HUES6 (cell line): ENCODE data around the gene CBFA2T3.

Experiments
- H3K27ac ChIP-seq: 2 replicates; pipeline ENCODE4 v1.7.0; 2013; ENCODE audit warnings: low read depth, mild to moderate bottlenecking, low read length, inconsistent platforms
- H3K27me3 ChIP-seq: 2 replicates; pipeline ENCODE4 v1.6.1; 2013; ENCODE audit warnings: low read length; ENCODE audit not compliant: control insufficient read depth, insufficient read depth
- H3K36me3 ChIP-seq: 2 replicates; pipeline ENCODE4 v1.6.1; 2013; ENCODE audit warnings: low read length; ENCODE audit not compliant: control insufficient read depth, insufficient read depth
- H3K4me1 ChIP-seq: 2 replicates; pipeline ENCODE4 v1.6.1; 2013; ENCODE audit warnings: low read length; ENCODE audit not compliant: control insufficient read depth, insufficient read depth
- H3K4me3 ChIP-seq: 2 replicates; pipeline ENCODE4 v1.5.1; 2013; ENCODE audit warnings: low read depth, low read length
- H3K9ac ChIP-seq: one replicate; pipeline ENCODE4 v1.6.1; 2013; ENCODE audit warnings: mild to moderate bottlenecking, low read length
- H3K9me3 ChIP-seq: 2 replicates; pipeline ENCODE4 v1.6.1; 2013; ENCODE audit warnings: low read depth, low read length; ENCODE audit not compliant: control insufficient read depth, insufficient read depth

Gene CBFA2T3

GRCh38 chr16:88963583-88963982 lies 13.4 kb downstream of the CBFA2T3 start:
- H3K27ac ChIP-seq = no peak overlapping the region
- H3K4me3 ChIP-seq = no peak overlapping the region
- no peaks in the 10 kb centered on the region; the same call in 1 of the 2 replicates for H3K27me3 ChIP-seq
- no peaks in the 10 kb centered on the region for H3K9me3 ChIP-seq
- H3K36me3 ChIP-seq = no peaks in the 10 kb centered on the region
- H3K9ac ChIP-seq = no peak overlapping the region
- no peaks in the 10 kb centered on the region for H3K4me1 ChIP-seq

GRCh38 chr16:88962478-88963152 lies 14.4 kb downstream of the CBFA2T3 start:
- no peak overlapping the region for H3K27ac ChIP-seq
- no peaks in the 10 kb centered on the region for H3K4me1 ChIP-seq
- H3K4me3 ChIP-seq = no peak overlapping the region
- H3K27me3 ChIP-seq = no peaks in the 10 kb centered on the region; the same call in 1 of the 2 replicates
- no peak overlapping the region for H3K9ac ChIP-seq
- no peaks in the 10 kb centered on the region for H3K9me3 ChIP-seq
- no peaks in the 10 kb centered on the region for H3K36me3 ChIP-seq

GRCh38 chr16:88961011-88961410 lies 16.0 kb downstream of the CBFA2T3 start:
- Histone ChIP-seq H3K27me3 (no peaks in the 10 kb centered on the region; the same call in 1 of the 2 replicates), H3K36me3 (no peaks in the 10 kb centered on the region), H3K9me3 (no peaks in the 10 kb centered on the region), H3K27ac (no peak overlapping the region), H3K9ac (no peak overlapping the region), H3K4me3 (no peak overlapping the region), H3K4me1 (no peaks in the 10 kb centered on the region)

- Histone ChIP-seq H3K27me3 (no peaks in the 10 kb centered on the region; the same call in 1 of the 2 replicates), H3K9me3 (no peaks in the 10 kb centered on the region), H3K4me3 (no peak overlapping the region), H3K9ac (no peak overlapping the region), H3K27ac (no peak overlapping the region), H3K4me1 (no peaks in the 10 kb centered on the region), H3K36me3 (no peaks in the 10 kb centered on the region)
These were observed 16.5 kb downstream of the CBFA2T3 start for GRCh38 chr16:88960516-88960915.

GRCh38 chr16:88959022-88959421 lies 18.0 kb downstream of the CBFA2T3 start:
- Histone ChIP-seq H3K4me1 (no peaks in the 10 kb centered on the region), H3K4me3 (no peak overlapping the region), H3K27me3 (no peaks in the 10 kb centered on the region; the same call in 1 of the 2 replicates), H3K27ac (no peak overlapping the region), H3K9me3 (no peaks in the 10 kb centered on the region), H3K9ac (no peak overlapping the region), H3K36me3 (no peaks in the 10 kb centered on the region)

- Histone ChIP-seq H3K4me1 (no peaks in the 10 kb centered on the region), H3K9me3 (no peaks in the 10 kb centered on the region), H3K9ac (no peak overlapping the region), H3K36me3 (no peaks in the 10 kb centered on the region), H3K27ac (no peak overlapping the region), H3K4me3 (no peak overlapping the region), H3K27me3 (no peaks in the 10 kb centered on the region; the same call in 1 of the 2 replicates)
These were observed 19.0 kb downstream of the CBFA2T3 start for GRCh38 chr16:88957887-88958577.

- Histone ChIP-seq H3K9me3 (no peaks in the 10 kb centered on the region), H3K9ac (no peak overlapping the region), H3K27ac (no peak overlapping the region), H3K36me3 (no peaks in the 10 kb centered on the region), H3K4me1 (no peaks in the 10 kb centered on the region), H3K4me3 (no peak overlapping the region), H3K27me3 (no peaks in the 10 kb centered on the region; the same call in 1 of the 2 replicates)
These were observed 19.6 kb downstream of the CBFA2T3 start for GRCh38 chr16:88957433-88957767.

- Histone ChIP-seq H3K9ac (no peak overlapping the region), H3K27ac (no peak overlapping the region), H3K36me3 (no peaks in the 10 kb centered on the region), H3K4me1 (no peaks in the 10 kb centered on the region), H3K27me3 (no peaks in the 10 kb centered on the region; the same call in 1 of the 2 replicates), H3K4me3 (no peak overlapping the region), H3K9me3 (no peaks in the 10 kb centered on the region)
These were observed 20.2 kb downstream of the CBFA2T3 start for GRCh38 chr16:88956546-88957432.

- no peak overlapping the region for H3K9ac ChIP-seq
- H3K4me1 ChIP-seq = no peaks in the 10 kb centered on the region
- no peak overlapping the region for H3K4me3 ChIP-seq
- H3K27ac ChIP-seq = no peak overlapping the region
- no peaks in the 10 kb centered on the region for H3K9me3 ChIP-seq
- H3K36me3 ChIP-seq = no peaks in the 10 kb centered on the region
- H3K27me3 ChIP-seq = no peaks in the 10 kb centered on the region; the same call in 1 of the 2 replicates
These were observed 21.1 kb downstream of the CBFA2T3 start for GRCh38 chr16:88955906-88956305.

GRCh38 chr16:88953003-88953690 lies 23.9 kb downstream of the CBFA2T3 start:
- no peaks in the 10 kb centered on the region for H3K36me3 ChIP-seq

More at GRCh38 chr16:88953003-88953690, 23.9 kb downstream of the CBFA2T3 start:
- H3K9me3 ChIP-seq = no peaks in the 10 kb centered on the region
- H3K27me3 ChIP-seq = peaks cover 6% of the 10 kb centered on the region; the same call in 1 of the 2 replicates
- no peak overlapping the region for H3K27ac ChIP-seq
- no peaks in the 10 kb centered on the region for H3K4me1 ChIP-seq
- H3K4me3 ChIP-seq = no peak overlapping the region
- H3K9ac ChIP-seq = no peak overlapping the region
